Measurements from ENCODE around the gene PITPNC1.

PITPNC1 gene

DNA sequence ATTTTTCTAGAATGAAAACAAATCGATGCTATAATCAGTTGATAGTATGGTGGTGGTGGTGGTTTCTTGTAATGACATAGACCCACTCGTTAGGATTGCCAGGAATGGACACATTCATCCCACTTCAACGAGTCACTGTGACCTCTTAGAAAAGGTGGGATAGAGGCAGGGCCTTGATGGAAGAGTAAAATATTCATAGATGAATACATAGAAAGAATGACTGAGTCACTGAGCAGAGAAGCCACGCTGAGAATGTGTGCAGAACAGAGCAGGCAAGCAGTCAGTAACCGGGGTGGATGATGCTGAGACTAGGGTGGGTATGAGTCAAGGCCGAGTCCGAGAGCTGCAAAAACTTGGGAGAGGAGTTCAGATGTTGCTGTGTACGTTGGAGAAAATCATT, 129.9 kb downstream of the PITPNC1 start:
- no peak for TF ChIP-seq CTCF (IDR thresholded peaks at IDR 0.05; ENCODE audit: insufficient read depth, low read length, missing control alignments)
- DNase-seq (ENCODE audit: low read depth, low spot score) = no peak
- ChIA-PET CTCF (no interaction called here), POLR2A (no interaction called here)
- no peak overlapping the region for H3K4me3 ChIP-seq (ENCODE audit: low read depth, low read length)

GRCh38 chr17:67509390-67510287, 132.6 kb downstream of the PITPNC1 start:
- CTCF ChIA-PET = interaction anchor here (0.8 to 2.5 kb wide), 2 partner anchors 124 to 131 kb away, joined by 3 to 5 read pairs; no protein-coding TSS in a partner anchor

DNA sequence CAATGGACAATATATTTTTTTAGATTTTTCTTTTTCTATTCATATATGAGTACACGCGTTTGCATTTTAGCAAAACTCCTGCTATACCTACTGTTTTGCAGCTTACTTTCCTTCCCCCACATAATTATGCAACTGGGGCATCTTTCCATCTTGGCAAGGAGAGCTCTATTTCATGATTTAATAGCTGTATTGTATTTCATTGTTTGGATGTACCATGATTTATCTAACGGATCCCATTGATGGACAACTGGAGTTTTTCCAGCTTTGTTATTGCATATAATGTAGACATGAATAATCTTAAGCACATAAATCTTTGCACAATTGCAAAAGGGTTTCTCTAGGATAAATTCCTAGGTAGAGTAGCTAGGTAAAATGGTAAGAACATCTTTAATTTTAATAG, 133.9 kb downstream of the PITPNC1 start:
- CTCF ChIA-PET = interaction anchor here (0.9 to 2.5 kb wide), 2 partner anchors 36 to 132 kb away, joined by 3 to 5 read pairs; no protein-coding TSS in a partner anchor
- POLR2A ChIA-PET = no interaction called here
- DNase-seq (ENCODE audit: low read depth, low spot score) = no peak
- no peak overlapping the region for H3K4me3 ChIP-seq (ENCODE audit: low read depth, low read length)
- TF ChIP-seq CTCF (IDR thresholded peaks at IDR 0.05; ENCODE audit: insufficient read depth, low read length, missing control alignments) = no peak

More at GRCh38 chr17:67509390-67510287, 132.6 kb downstream of the PITPNC1 start:
- no peak for TF ChIP-seq CTCF (IDR thresholded peaks at IDR 0.05; ENCODE audit: insufficient read depth, low read length, missing control alignments)
- no peak overlapping the region for H3K4me3 ChIP-seq (ENCODE audit: low read depth, low read length)
- DNase-seq (ENCODE audit: low read depth, low spot score) = no peak
- POLR2A ChIA-PET = interaction anchor here (1.0 kb wide), 1 partner anchor 19 kb away, joined by 3 read pairs; no protein-coding TSS in a partner anchor

DNA sequence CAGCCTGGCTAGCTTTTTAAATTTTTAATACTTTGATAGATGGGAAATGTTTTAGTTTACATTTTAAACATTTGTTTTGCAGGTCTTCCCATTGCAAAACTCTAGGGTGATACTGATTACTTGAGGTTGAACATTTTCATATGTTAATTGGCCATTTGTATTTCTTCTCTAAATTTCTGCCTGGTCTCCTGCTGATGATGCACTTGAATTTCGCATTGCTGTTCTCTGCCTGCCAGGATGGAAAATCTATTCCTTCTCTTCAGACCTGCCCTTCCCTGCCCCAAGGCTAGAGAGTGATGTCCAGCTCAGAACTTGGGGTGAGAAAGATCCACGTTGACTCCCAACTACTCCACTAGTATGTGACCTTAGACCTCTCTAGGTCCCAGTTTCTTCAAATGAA, 134.7 kb downstream of the PITPNC1 start:
- TF ChIP-seq CTCF (IDR thresholded peaks at IDR 0.05; ENCODE audit: insufficient read depth, low read length, missing control alignments) = no peak
- POLR2A ChIA-PET = no interaction called here
- CTCF ChIA-PET = interaction anchor here (2.5 kb wide), 1 partner anchor 133 kb away, joined by 5 read pairs; no protein-coding TSS in a partner anchor
- no peak overlapping the region for H3K4me3 ChIP-seq (ENCODE audit: low read depth, low read length)
- DNase-seq (ENCODE audit: low read depth, low spot score) = no peak

- CTCF ChIA-PET = interaction anchor here (1.5 kb wide), 1 partner anchor 135 kb away, joined by 4 read pairs; no protein-coding TSS in a partner anchor
Observed at GRCh38 chr17:67514998-67515397, 137.9 kb downstream of the PITPNC1 start.

More at GRCh38 chr17:67514998-67515397, 137.9 kb downstream of the PITPNC1 start:
- POLR2A ChIA-PET = no interaction called here
- no peak overlapping the region for H3K4me3 ChIP-seq (ENCODE audit: low read depth, low read length)
- no peak for TF ChIP-seq CTCF (IDR thresholded peaks at IDR 0.05; ENCODE audit: insufficient read depth, low read length, missing control alignments)
- no peak for DNase-seq (ENCODE audit: low read depth, low spot score)
